ENCODE measurements around the gene LHB.
A peak's percentile ranks its signal among the peaks of the same experiment; 100 is the strongest.
"Not testable (repeated sequence)": the region's sequence is repeated elsewhere in the genome, so short reads cannot be mapped to it uniquely, and the experiment has no call there.

Gene LHB

DNA sequence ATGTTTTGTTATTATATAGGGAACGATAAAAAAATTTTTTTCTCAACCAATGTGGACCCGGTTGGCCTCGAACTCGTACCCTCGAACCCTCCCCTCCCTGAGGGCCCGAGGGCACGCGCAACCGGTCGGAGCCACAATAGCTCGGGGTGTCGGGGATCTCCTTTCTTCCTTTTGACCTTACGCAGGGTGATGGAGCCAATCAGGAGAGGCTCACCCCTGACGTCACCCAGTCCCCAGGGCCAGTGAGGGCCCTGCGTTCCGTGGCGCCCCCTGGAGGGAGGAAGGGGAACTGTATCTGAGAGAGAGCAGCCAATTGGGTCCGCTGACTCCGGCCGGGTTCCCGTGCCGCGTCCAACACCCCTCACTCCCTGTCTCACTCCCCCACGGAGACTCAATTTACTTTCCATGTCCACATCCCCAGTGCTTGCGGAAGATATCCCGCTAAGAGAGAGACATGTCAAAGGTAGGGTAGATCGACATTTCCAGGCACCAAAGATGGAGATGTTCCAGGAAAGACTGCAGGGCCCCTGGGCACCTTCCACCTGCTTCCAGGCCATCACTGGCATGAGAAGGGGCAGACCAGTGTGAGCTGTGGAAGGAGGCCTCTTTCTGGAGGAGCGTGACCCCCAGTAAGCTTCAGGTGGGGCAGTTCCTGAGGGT lies 14.9 kb upstream of the LHB start, which contains the start of gene CGB2:
Gene CGB2 (plus strand): TSS at position 249 of the 660 bp plus-strand sequence. CDS start 206 bp downstream, at position 455.
- H3K27me3 ChIP-seq (replicated peaks; ENCODE audit: control insufficient read depth, insufficient read depth, low read length); H3K9me3 ChIP-seq (ENCODE audit: control insufficient read depth, low read length); H3K36me3 ChIP-seq (ENCODE audit: control insufficient read depth, insufficient read depth, low read length, severe bottlenecking); DNase-seq (ENCODE audit: low read depth); H3K9ac ChIP-seq (ENCODE audit: low read length); H3K4me3 ChIP-seq (ENCODE audit: low read length); H3K4me1 ChIP-seq (ENCODE audit: control insufficient read depth, insufficient read depth, low read length): not testable (repeated sequence)

DNA sequence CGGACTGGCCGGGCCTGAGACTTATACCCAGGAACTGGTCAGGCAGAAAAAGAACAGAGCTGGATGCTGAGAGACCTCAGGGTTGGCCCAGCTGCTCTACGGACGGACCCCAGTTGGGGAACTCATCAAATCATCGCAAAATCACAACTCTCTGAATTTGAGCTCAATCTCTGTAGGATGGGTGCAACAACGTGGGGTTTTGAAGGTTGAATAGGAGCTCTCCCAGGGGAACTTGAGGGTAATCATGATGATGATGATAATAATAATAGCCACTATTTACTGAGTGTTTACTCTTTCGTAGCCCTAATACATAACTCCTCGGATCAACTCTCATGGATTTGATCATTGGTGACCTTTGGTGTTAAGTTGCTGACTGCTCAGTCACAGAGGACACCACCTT lies 13.4 kb upstream of the LHB start:
- not testable (repeated sequence) for H3K9ac ChIP-seq (ENCODE audit: low read length); DNase-seq (ENCODE audit: low read depth); H3K4me3 ChIP-seq (ENCODE audit: low read length); H3K4me1 ChIP-seq (ENCODE audit: control insufficient read depth, insufficient read depth, low read length); H3K9me3 ChIP-seq (ENCODE audit: control insufficient read depth, low read length); H3K36me3 ChIP-seq (ENCODE audit: control insufficient read depth, insufficient read depth, low read length, severe bottlenecking); H3K27me3 ChIP-seq (replicated peaks; ENCODE audit: control insufficient read depth, insufficient read depth, low read length)

DNA sequence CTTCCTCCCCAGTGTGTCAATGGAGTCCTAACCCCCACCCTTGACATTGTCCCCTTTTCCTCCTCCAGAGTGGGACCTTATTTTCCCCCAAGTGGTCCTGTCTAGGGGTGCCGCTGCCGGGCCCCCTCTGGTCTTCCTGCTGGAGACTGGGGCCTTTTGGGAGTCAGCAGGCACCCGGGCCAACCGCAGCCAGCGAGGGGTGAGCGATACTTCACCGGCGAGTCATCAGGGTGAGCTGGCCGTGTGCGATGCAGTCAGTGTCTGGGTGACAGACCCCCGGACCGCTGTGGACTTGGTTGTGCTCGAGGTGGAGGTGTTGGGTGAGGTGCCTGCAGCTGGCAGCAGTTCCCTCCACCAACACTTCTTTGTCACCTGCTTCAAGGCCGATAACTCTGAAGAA lies 12.9 kb upstream of the LHB start:
- not testable (repeated sequence) for DNase-seq (ENCODE audit: low read depth); H3K27me3 ChIP-seq (replicated peaks; ENCODE audit: control insufficient read depth, insufficient read depth, low read length); H3K36me3 ChIP-seq (ENCODE audit: control insufficient read depth, insufficient read depth, low read length, severe bottlenecking); H3K4me3 ChIP-seq (ENCODE audit: low read length); H3K9ac ChIP-seq (ENCODE audit: low read length); H3K9me3 ChIP-seq (ENCODE audit: control insufficient read depth, low read length); H3K4me1 ChIP-seq (ENCODE audit: control insufficient read depth, insufficient read depth, low read length)

GRCh38 chr19:49028686-49029085 lies 11.8 kb upstream of the LHB start:
- H3K27me3 ChIP-seq (replicated peaks; ENCODE audit: control insufficient read depth, insufficient read depth, low read length); DNase-seq (ENCODE audit: low read depth); H3K4me3 ChIP-seq (ENCODE audit: low read length); H3K36me3 ChIP-seq (ENCODE audit: control insufficient read depth, insufficient read depth, low read length, severe bottlenecking); H3K4me1 ChIP-seq (ENCODE audit: control insufficient read depth, insufficient read depth, low read length); H3K9ac ChIP-seq (ENCODE audit: low read length); H3K9me3 ChIP-seq (ENCODE audit: control insufficient read depth, low read length): not testable (repeated sequence)

GRCh38 chr19:49025599-49025998 lies 8.7 kb upstream of the LHB start:
- not testable (repeated sequence) for H3K4me1 ChIP-seq (ENCODE audit: control insufficient read depth, insufficient read depth, low read length); H3K27me3 ChIP-seq (replicated peaks; ENCODE audit: control insufficient read depth, insufficient read depth, low read length); H3K36me3 ChIP-seq (ENCODE audit: control insufficient read depth, insufficient read depth, low read length, severe bottlenecking); H3K4me3 ChIP-seq (ENCODE audit: low read length); DNase-seq (ENCODE audit: low read depth); H3K9ac ChIP-seq (ENCODE audit: low read length); H3K9me3 ChIP-seq (ENCODE audit: control insufficient read depth, low read length)

GRCh38 chr19:49025088-49025487 lies 8.2 kb upstream of the LHB start:
- not testable (repeated sequence) for H3K27me3 ChIP-seq (replicated peaks; ENCODE audit: control insufficient read depth, insufficient read depth, low read length); H3K9ac ChIP-seq (ENCODE audit: low read length); H3K4me1 ChIP-seq (ENCODE audit: control insufficient read depth, insufficient read depth, low read length); H3K9me3 ChIP-seq (ENCODE audit: control insufficient read depth, low read length); DNase-seq (ENCODE audit: low read depth); H3K4me3 ChIP-seq (ENCODE audit: low read length); H3K36me3 ChIP-seq (ENCODE audit: control insufficient read depth, insufficient read depth, low read length, severe bottlenecking)

DNA sequence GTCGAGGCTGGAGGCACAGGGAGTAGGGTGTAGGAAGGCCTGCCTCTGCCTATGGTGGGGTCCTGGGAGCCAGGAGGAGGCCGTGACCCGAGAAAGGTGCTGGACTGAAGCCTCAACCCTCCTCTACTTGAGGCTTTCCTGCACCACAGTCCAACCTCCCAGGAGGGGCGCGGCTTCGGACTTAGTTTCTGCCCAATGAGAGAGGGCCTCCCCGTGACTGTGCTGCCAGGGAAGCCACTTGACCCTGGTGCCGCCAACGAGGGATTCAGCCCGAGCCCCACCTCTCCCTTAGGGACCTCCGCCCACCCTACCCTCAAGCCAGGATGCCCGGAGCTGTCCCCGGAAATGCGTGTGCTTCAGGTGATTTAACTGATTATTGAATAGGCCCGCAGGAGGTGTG lies 7.3 kb upstream of the LHB start, which contains the start of gene CGB3:
Gene CGB3 (minus strand): TSS at position 101 of the 400 bp plus-strand sequence. CDS start 362 bp downstream, outside the sequence.
- H3K27me3 ChIP-seq (replicated peaks; ENCODE audit: control insufficient read depth, insufficient read depth, low read length); H3K9me3 ChIP-seq (ENCODE audit: control insufficient read depth, low read length); DNase-seq (ENCODE audit: low read depth); H3K4me1 ChIP-seq (ENCODE audit: control insufficient read depth, insufficient read depth, low read length); H3K4me3 ChIP-seq (ENCODE audit: low read length); H3K9ac ChIP-seq (ENCODE audit: low read length); H3K36me3 ChIP-seq (ENCODE audit: control insufficient read depth, insufficient read depth, low read length, severe bottlenecking): not testable (repeated sequence)

- peaks cover 10% of the 10 kb centered on the region for H3K4me1 ChIP-seq (ENCODE audit: control insufficient read depth, insufficient read depth, low read length)
- peaks cover 13% of the 10 kb centered on the region for H3K27me3 ChIP-seq (replicated peaks; ENCODE audit: control insufficient read depth, insufficient read depth, low read length)
- H3K36me3 ChIP-seq (ENCODE audit: control insufficient read depth, insufficient read depth, low read length, severe bottlenecking), result no peaks in the 10 kb centered on the region
- DNase-seq (ENCODE audit: low read depth), result no peak
- no peaks in the 10 kb centered on the region for H3K9me3 ChIP-seq (ENCODE audit: control insufficient read depth, low read length)
- H3K9ac ChIP-seq (ENCODE audit: low read length), result no peak overlapping the region
- no peak overlapping the region for H3K4me3 ChIP-seq (ENCODE audit: low read length)
These were observed 5.2 kb upstream of the LHB start for GRCh38 chr19:49022116-49022515.

GRCh38 chr19:49020931-49021895 lies 4.3 kb upstream of the LHB start:
- Histone ChIP-seq H3K9ac (ENCODE audit: low read length) (no peak overlapping the region), H3K27me3 (replicated peaks; ENCODE audit: control insufficient read depth, insufficient read depth, low read length) (peaks cover 13% of the 10 kb centered on the region), H3K4me1 (ENCODE audit: control insufficient read depth, insufficient read depth, low read length) (peaks cover 10% of the 10 kb centered on the region), H3K9me3 (ENCODE audit: control insufficient read depth, low read length) (no peaks in the 10 kb centered on the region), H3K36me3 (ENCODE audit: control insufficient read depth, insufficient read depth, low read length, severe bottlenecking) (no peaks in the 10 kb centered on the region), H3K4me3 (ENCODE audit: low read length) (no peak overlapping the region)
- DNase-seq (ENCODE audit: low read depth), result no peak

DNA sequence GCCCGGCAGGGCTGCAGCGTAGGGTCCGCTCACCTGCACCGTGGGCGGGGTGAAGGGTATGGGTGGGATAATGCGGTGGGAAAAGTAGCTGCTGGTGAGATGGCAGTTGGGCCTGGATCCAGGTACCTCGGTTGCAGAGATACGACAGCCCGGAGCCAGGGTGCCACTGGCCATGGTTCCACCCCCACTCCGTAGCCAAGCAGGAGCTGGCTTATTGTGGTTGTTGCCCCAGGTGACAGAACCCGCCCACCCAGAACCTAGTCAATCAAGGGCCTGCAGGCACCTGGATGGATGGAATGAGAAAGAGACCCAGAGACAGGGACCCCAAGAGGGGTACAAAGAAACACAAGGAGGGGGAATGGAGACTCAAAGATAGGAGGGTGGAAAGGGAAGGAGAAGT lies 3.5 kb upstream of the LHB start:
- H3K9ac ChIP-seq (ENCODE audit: low read length), result no peak overlapping the region
- no peak for DNase-seq (ENCODE audit: low read depth)
- peaks cover 13% of the 10 kb centered on the region for H3K27me3 ChIP-seq (replicated peaks; ENCODE audit: control insufficient read depth, insufficient read depth, low read length)

GRCh38 chr19:49019242-49019932 lies 2.5 kb upstream of the LHB start:
- peak; percentile 72 for DNase-seq (ENCODE audit: low read depth)
- peak overlapping the region; percentile 69 for H3K4me3 ChIP-seq (ENCODE audit: low read length)
- H3K9me3 ChIP-seq (ENCODE audit: control insufficient read depth, low read length), result no peaks in the 10 kb centered on the region
- peaks cover 18% of the 10 kb centered on the region for H3K36me3 ChIP-seq (ENCODE audit: control insufficient read depth, insufficient read depth, low read length, severe bottlenecking)
- H3K4me1 ChIP-seq (ENCODE audit: control insufficient read depth, insufficient read depth, low read length), result peaks cover 10% of the 10 kb centered on the region
- peaks cover 13% of the 10 kb centered on the region for H3K27me3 ChIP-seq (replicated peaks; ENCODE audit: control insufficient read depth, insufficient read depth, low read length)
- H3K9ac ChIP-seq (ENCODE audit: low read length), result no peak overlapping the region

More for the DNA sequence above, 3.5 kb upstream of the LHB start:
- no peaks in the 10 kb centered on the region for H3K9me3 ChIP-seq (ENCODE audit: control insufficient read depth, low read length)
- no peak overlapping the region for H3K4me3 ChIP-seq (ENCODE audit: low read length)
- H3K4me1 ChIP-seq (ENCODE audit: control insufficient read depth, insufficient read depth, low read length), result peaks cover 10% of the 10 kb centered on the region
- peaks cover 8% of the 10 kb centered on the region for H3K36me3 ChIP-seq (ENCODE audit: control insufficient read depth, insufficient read depth, low read length, severe bottlenecking)

Measured in adipocyte (in vitro differentiated cells).